Fibroblast of lung (primary cell): ENCODE measurements around the gene EPB42. TPM values are rescaled to one million over a fixed set of nuclear protein-coding genes. Genes with fewer than 3 reads are reported as not detected.

Source experiments
- DNase-seq, 2 donors: peaks; one replicate each; pipeline versions ENCODE4 v3.0.0 to v3.0.0-alpha.2; 2010; ENCODE audit warnings: low read depth in 2 of 2
- H2AFZ ChIP-seq: 2 replicates; pipeline ENCODE4 v1.5.1; 2012; ENCODE audit warnings: low read length, control low read depth, inconsistent platforms
- H3K27ac ChIP-seq: 2 replicates; pipeline ENCODE4 v1.5.1; 2011; ENCODE audit warnings: low read length, control low read depth; ENCODE audit not compliant: insufficient read depth
- H3K27me3 ChIP-seq: 2 replicates; pipeline ENCODE4 v1.5.1; 2011; ENCODE audit warnings: mild to moderate bottlenecking, low read length; ENCODE audit not compliant: control insufficient read depth, insufficient read depth
- H3K36me3 ChIP-seq: 2 replicates; pipeline ENCODE4 v1.5.1; 2011; ENCODE audit warnings: low read length; ENCODE audit not compliant: control insufficient read depth, insufficient read depth
- H3K4me1 ChIP-seq: 2 replicates; pipeline ENCODE4 v1.5.1; 2011; ENCODE audit warnings: low read length; ENCODE audit not compliant: control insufficient read depth, insufficient read depth; ENCODE audit errors: extremely low read depth
- H3K4me2 ChIP-seq: 2 replicates; pipeline ENCODE4 v1.5.1; 2011; ENCODE audit warnings: low read length, control low read depth; ENCODE audit not compliant: insufficient read depth; ENCODE audit errors: extremely low read depth
- H3K4me3 ChIP-seq, 4 experiments: fragments of 200-600 bp in 1 of 4; sonication (generic) in 1 of 4; replicated peaks in 1 of 4; 2 replicates each; pipeline ENCODE4 v1.5.1; 2011 to 2016; ENCODE audit warnings: low read length in 4 of 4, low read depth in 3 of 4, mild to moderate bottlenecking in 3 of 4, control low read depth in 2 of 4, inconsistent platforms in 1 of 4, mixed read lengths in 1 of 4; ENCODE audit not compliant: insufficient read depth in 1 of 4; ENCODE audit errors: control extremely low read depth in 1 of 4
- H3K79me2 ChIP-seq: 2 replicates; pipeline ENCODE4 v1.5.1; 2012; ENCODE audit warnings: mild to moderate bottlenecking, low read length, inconsistent platforms; ENCODE audit not compliant: control insufficient read depth, insufficient read depth
- H3K9ac ChIP-seq: 2 replicates; pipeline ENCODE4 v1.5.1; 2011; ENCODE audit warnings: mild to moderate bottlenecking, low read length, control low read depth; ENCODE audit not compliant: insufficient read depth
- H3K9me3 ChIP-seq: 2 replicates; pipeline ENCODE4 v1.5.1; 2012; ENCODE audit warnings: low read depth, low read length; ENCODE audit not compliant: control insufficient read depth, insufficient read depth
- H4K20me1 ChIP-seq: 2 replicates; pipeline ENCODE4 v1.5.1; 2011; ENCODE audit warnings: low read length; ENCODE audit not compliant: control insufficient read depth, insufficient read depth; ENCODE audit errors: extremely low read depth
- EZH2 ChIP-seq: IDR thresholded peaks from 2 replicates; pipeline ENCODE4 v1.5.1; 2012; ENCODE audit warnings: low read length, control low read depth, mild to moderate bottlenecking; ENCODE audit errors: missing control alignments
- polyA plus RNA-seq, 2 donors: library from polyadenylated mRNA; depleted of rRNA in 1 of 2; stranded (reverse) in 1 of 2; unstranded in 1 of 2; fragments of >200 nt; gene quantifications; 2 replicates each; pipeline ENCODE4 v1.2.1, GENCODE V29; 2011 to 2012; ENCODE audit warnings: missing spikeins in 1 of 2
- total RNA-seq: library from RNA; depleted of rRNA; stranded (reverse); fragments of >200 nt; gene quantifications from 2 replicates; pipeline ENCODE4 v1.2.1, GENCODE V29; 2014
- TF ChIP-seq, protein P1 (sequence below), 2 donors: IDR thresholded peaks in 1 of 2; conservative IDR thresholded peaks in 1 of 2; 1 replicate in 1 of 2; 2 replicates in 1 of 2; pipeline ENCODE4 v1.5.1; 2011 to 2012; ENCODE audit warnings: low read length in 2 of 2, control low read depth in 1 of 2, inconsistent platforms in 1 of 2, low read depth in 1 of 2, mild to moderate bottlenecking in 1 of 2

Gene EPB42
- total and polyA plus RNA-seq, 2 donors (not counting 1 experiment from before 2014, with no cell fraction given), result not detected

GRCh38 chr15:43214169-43214568, 6.6 kb downstream of the EPB42 start:
- no peak overlapping the region for H3K4me3 ChIP-seq
- H4K20me1 ChIP-seq, result no peaks in the 10 kb centered on the region
- no peaks in the 10 kb centered on the region for H3K36me3 ChIP-seq
- H3K9ac ChIP-seq, result no peak overlapping the region
- no peak overlapping the region for H2AFZ ChIP-seq
- no peaks in the 10 kb centered on the region for H3K4me1 ChIP-seq
- DNase-seq, result no peak
- H3K27me3 ChIP-seq, result peaks cover 13% of the 10 kb centered on the region
- H3K4me2 ChIP-seq, result no peak overlapping the region
- TF ChIP-seq, protein P1, sequence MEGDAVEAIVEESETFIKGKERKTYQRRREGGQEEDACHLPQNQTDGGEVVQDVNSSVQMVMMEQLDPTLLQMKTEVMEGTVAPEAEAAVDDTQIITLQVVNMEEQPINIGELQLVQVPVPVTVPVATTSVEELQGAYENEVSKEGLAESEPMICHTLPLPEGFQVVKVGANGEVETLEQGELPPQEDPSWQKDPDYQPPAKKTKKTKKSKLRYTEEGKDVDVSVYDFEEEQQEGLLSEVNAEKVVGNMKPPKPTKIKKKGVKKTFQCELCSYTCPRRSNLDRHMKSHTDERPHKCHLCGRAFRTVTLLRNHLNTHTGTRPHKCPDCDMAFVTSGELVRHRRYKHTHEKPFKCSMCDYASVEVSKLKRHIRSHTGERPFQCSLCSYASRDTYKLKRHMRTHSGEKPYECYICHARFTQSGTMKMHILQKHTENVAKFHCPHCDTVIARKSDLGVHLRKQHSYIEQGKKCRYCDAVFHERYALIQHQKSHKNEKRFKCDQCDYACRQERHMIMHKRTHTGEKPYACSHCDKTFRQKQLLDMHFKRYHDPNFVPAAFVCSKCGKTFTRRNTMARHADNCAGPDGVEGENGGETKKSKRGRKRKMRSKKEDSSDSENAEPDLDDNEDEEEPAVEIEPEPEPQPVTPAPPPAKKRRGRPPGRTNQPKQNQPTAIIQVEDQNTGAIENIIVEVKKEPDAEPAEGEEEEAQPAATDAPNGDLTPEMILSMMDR (conservative IDR thresholded peaks at IDR 0.05 in 1 of 2, IDR thresholded peaks at IDR 0.05 in 1 of 2; ENCODE audit: low read depth in 1 of 2, low read length in 2 of 2), result no peak
- TF ChIP-seq EZH2, result no peak
- H3K27ac ChIP-seq, result no peak overlapping the region
- H3K79me2 ChIP-seq, result no peaks in the 10 kb centered on the region
- no peaks in the 10 kb centered on the region for H3K9me3 ChIP-seq

GRCh38 chr15:43213466-43213865, 7.4 kb downstream of the EPB42 start:
- H3K9ac ChIP-seq, result no peak overlapping the region
- H3K27me3 ChIP-seq, result peaks cover 16% of the 10 kb centered on the region
- no peaks in the 10 kb centered on the region for H3K36me3 ChIP-seq
- H3K79me2 ChIP-seq, result no peaks in the 10 kb centered on the region
- DNase-seq, result no peak
- no peaks in the 10 kb centered on the region for H3K9me3 ChIP-seq
- no peaks in the 10 kb centered on the region for H3K4me1 ChIP-seq
- TF ChIP-seq EZH2, result no peak
- TF ChIP-seq, protein P1 (conservative IDR thresholded peaks at IDR 0.05 in 1 of 2, IDR thresholded peaks at IDR 0.05 in 1 of 2; ENCODE audit: low read depth in 1 of 2, low read length in 2 of 2), result no peak
- H3K4me2 ChIP-seq, result no peak overlapping the region
- H2AFZ ChIP-seq, result no peak overlapping the region
- no peaks in the 10 kb centered on the region for H4K20me1 ChIP-seq
- H3K4me3 ChIP-seq, result no peak overlapping the region
- no peak overlapping the region for H3K27ac ChIP-seq

- no peak for TF ChIP-seq EZH2
- TF ChIP-seq, protein P1 (conservative IDR thresholded peaks at IDR 0.05 in 1 of 2, IDR thresholded peaks at IDR 0.05 in 1 of 2; ENCODE audit: low read depth in 1 of 2, low read length in 2 of 2), result no peak
- Histone ChIP-seq H3K27me3 (peaks cover 16% of the 10 kb centered on the region), H3K36me3 (no peaks in the 10 kb centered on the region), H3K9ac (no peak overlapping the region), H2AFZ (no peak overlapping the region), H4K20me1 (no peaks in the 10 kb centered on the region), H3K79me2 (no peaks in the 10 kb centered on the region), H3K4me1 (no peaks in the 10 kb centered on the region), H3K27ac (no peak overlapping the region), H3K4me3 (no peak overlapping the region), H3K4me2 (no peak overlapping the region), H3K9me3 (no peaks in the 10 kb centered on the region)
- no peak for DNase-seq
Observed at GRCh38 chr15:43212951-43213350, 7.9 kb downstream of the EPB42 start.
